Skeletal muscle tissue (tissue), 4 donors: ENCODE results near the gene DNAJC6. TPM values are rescaled to one million over a fixed set of nuclear protein-coding genes. Genes with fewer than 3 reads are reported as not detected.

ENCODE experiments used
- H3K27ac ChIP-seq: one replicate; pipeline ENCODE4 v1.7.0; 2013; ENCODE audit warnings: mild to moderate bottlenecking, low read depth, low read length, inconsistent platforms
- H3K27me3 ChIP-seq, 3 donors: one replicate each; pipeline ENCODE4 v1.7.0; 2013; ENCODE audit warnings: low read length in 3 of 3; ENCODE audit not compliant: control insufficient read depth in 3 of 3, insufficient read depth in 3 of 3
- H3K36me3 ChIP-seq, 3 donors: one replicate each; pipeline ENCODE4 v1.7.0; 2013; ENCODE audit warnings: low read length in 3 of 3; ENCODE audit not compliant: control insufficient read depth in 3 of 3, insufficient read depth in 3 of 3
- H3K4me1 ChIP-seq, 3 donors: one replicate each; pipeline ENCODE4 v1.7.0; 2013; ENCODE audit warnings: low read length in 3 of 3, mild to moderate bottlenecking in 3 of 3; ENCODE audit not compliant: control insufficient read depth in 3 of 3, insufficient read depth in 3 of 3
- H3K4me3 ChIP-seq, 3 donors: one replicate each; pipeline ENCODE4 v1.7.0; 2013; ENCODE audit warnings: low read length in 3 of 3
- H3K9ac ChIP-seq, 3 donors: one replicate each; pipeline ENCODE4 v1.7.0; 2013; ENCODE audit warnings: low read length in 3 of 3, mild to moderate bottlenecking in 3 of 3, moderate library complexity in 2 of 3, low read depth in 1 of 3
- H3K9me3 ChIP-seq, 3 donors: one replicate each; pipeline ENCODE4 v1.7.0; 2013; ENCODE audit warnings: low read length in 3 of 3; ENCODE audit not compliant: control insufficient read depth in 3 of 3
- total RNA-seq: library from RNA; depleted of rRNA; stranded (reverse); fragments of >200 nt; gene quantifications from one replicate; pipeline ENCODE4 v1.2.3, GENCODE V29; 2014
- donor health status: Osteomylitis.

DNAJC6 gene
- total RNA-seq, 1 donor from 2014 or later, result 2.6 TPM

- Histone ChIP-seq H3K9me3 (no peaks in the 10 kb centered on the region), H3K27me3 (no peaks in the 10 kb centered on the region), H3K27ac (no peak overlapping the region), H3K4me1 (no peaks in the 10 kb centered on the region), H3K9ac (no peak overlapping the region), H3K4me3 (no peak overlapping the region), H3K36me3 (no peaks in the 10 kb centered on the region)
These were observed 86.7 kb downstream of the DNAJC6 start for GRCh38 chr1:65395887-65396612.

DNA sequence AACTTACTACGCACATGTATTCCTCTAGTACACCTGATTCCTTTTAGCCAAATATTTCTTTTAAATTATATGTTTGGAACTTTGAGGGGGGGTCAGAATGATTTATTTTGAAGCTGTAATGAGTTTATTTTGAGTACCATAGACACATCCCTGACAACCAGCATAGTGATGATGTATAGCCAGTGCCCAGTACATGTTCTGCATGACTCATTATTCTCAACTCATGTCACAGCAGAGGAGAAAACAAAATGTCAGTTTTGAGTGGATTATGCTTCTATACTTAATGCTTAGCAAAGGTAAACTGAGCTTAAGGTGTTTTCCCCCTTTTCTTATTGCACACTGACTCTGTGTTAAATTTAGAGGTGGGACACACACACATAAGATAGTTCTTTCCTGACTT, 88.7 kb downstream of the DNAJC6 start:
- H3K4me1 ChIP-seq, result no peaks in the 10 kb centered on the region
- H3K36me3 ChIP-seq, result peaks cover 0 to 2% (median 0%) of the 10 kb centered on the region in 3 donors
- H3K9me3 ChIP-seq, result no peaks in the 10 kb centered on the region
- no peak overlapping the region for H3K27ac ChIP-seq
- H3K27me3 ChIP-seq, result no peaks in the 10 kb centered on the region
- H3K4me3 ChIP-seq, result no peak overlapping the region
- H3K9ac ChIP-seq, result no peak overlapping the region

- no peaks in the 10 kb centered on the region for H3K9me3 ChIP-seq
- no peak overlapping the region for H3K27ac ChIP-seq
- H3K36me3 ChIP-seq, result peaks cover 0 to 2% (median 0%) of the 10 kb centered on the region in 3 donors
- no peaks in the 10 kb centered on the region for H3K27me3 ChIP-seq
- H3K9ac ChIP-seq, result no peak overlapping the region
- H3K4me3 ChIP-seq, result no peak overlapping the region
- H3K4me1 ChIP-seq, result no peaks in the 10 kb centered on the region
These were observed 89.7 kb downstream of the DNAJC6 start for GRCh38 chr1:65399003-65399402.

GRCh38 chr1:65401612-65402011, 92.3 kb downstream of the DNAJC6 start:
- Histone ChIP-seq H3K36me3 (peaks cover 0 to 2% (median 0%) of the 10 kb centered on the region in 3 donors), H3K9ac (no peak overlapping the region), H3K4me1 (no peaks in the 10 kb centered on the region), H3K4me3 (no peak overlapping the region), H3K9me3 (no peaks in the 10 kb centered on the region), H3K27ac (no peak overlapping the region), H3K27me3 (no peaks in the 10 kb centered on the region)

GRCh38 chr1:65404941-65405340, 95.6 kb downstream of the DNAJC6 start:
- H3K9ac ChIP-seq, result no peak overlapping the region
- H3K36me3 ChIP-seq, result peaks cover 0 to 6% (median 0%) of the 10 kb centered on the region in 3 donors
- no peaks in the 10 kb centered on the region for H3K9me3 ChIP-seq
- H3K4me1 ChIP-seq, result no peaks in the 10 kb centered on the region
- no peak overlapping the region for H3K27ac ChIP-seq
- H3K27me3 ChIP-seq, result no peaks in the 10 kb centered on the region
- no peak overlapping the region for H3K4me3 ChIP-seq

DNA sequence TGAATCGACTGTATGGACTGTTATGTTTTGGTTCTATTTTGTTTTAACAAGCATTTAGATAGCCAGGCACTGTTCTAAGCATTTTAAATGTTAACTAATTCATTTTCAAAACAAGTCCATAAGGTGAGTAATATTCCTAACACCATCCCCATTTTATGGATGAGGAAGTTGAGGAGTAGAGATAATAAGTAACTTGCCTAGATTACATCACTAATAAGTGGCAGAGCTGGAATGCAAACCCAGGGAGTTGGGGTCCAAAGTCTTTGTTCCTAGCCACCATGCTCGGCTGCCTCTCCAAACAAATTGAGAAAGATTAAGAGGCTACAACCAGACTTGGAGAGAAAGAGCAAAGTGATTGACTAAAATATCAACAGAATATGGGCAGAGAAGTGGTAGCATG, 98.5 kb downstream of the DNAJC6 start:
- H3K27me3 ChIP-seq, result no peaks in the 10 kb centered on the region
- H3K4me1 ChIP-seq, result no peaks in the 10 kb centered on the region
- H3K4me3 ChIP-seq, result no peak overlapping the region
- H3K27ac ChIP-seq, result no peak overlapping the region
- H3K36me3 ChIP-seq, result peaks cover 0 to 4% (median 0%) of the 10 kb centered on the region in 3 donors
- no peak overlapping the region for H3K9ac ChIP-seq
- H3K9me3 ChIP-seq, result no peaks in the 10 kb centered on the region

GRCh38 chr1:65409314-65409713, 100.0 kb downstream of the DNAJC6 start:
- no peak overlapping the region for H3K4me3 ChIP-seq
- H3K36me3 ChIP-seq, result peaks cover 0 to 4% (median 0%) of the 10 kb centered on the region in 3 donors
- no peaks in the 10 kb centered on the region for H3K27me3 ChIP-seq
- no peak overlapping the region for H3K9ac ChIP-seq
- H3K27ac ChIP-seq, result no peak overlapping the region
- no peaks in the 10 kb centered on the region for H3K9me3 ChIP-seq
- no peaks in the 10 kb centered on the region for H3K4me1 ChIP-seq

DNA sequence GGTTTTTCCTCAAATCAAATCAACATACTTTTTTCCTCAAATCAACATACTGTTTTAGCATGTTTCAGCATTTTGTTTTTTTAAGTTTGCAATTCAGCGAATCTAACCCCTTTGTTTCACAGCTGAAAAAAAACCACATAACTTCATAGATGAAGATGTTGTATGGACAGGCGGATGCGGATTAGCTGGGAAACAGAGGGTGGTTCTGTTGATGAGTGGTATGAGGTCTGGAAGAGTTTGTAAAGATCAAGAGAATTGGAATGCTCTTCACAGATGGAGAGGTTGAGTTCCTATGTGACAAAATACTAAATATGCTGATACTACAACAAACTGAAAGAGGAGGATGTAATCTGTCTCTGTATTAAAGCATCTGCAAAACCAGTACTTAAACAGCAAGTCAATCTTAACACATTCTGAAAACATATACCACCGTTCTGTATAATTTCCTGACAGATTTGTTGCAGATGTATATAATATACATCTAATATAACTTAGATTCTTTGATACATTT, 100.5 kb downstream of the DNAJC6 start:
- no peak overlapping the region for H3K4me3 ChIP-seq
- H3K4me1 ChIP-seq, result no peaks in the 10 kb centered on the region
- H3K9ac ChIP-seq, result no peak overlapping the region
- H3K9me3 ChIP-seq, result no peaks in the 10 kb centered on the region
- no peak overlapping the region for H3K27ac ChIP-seq
- no peaks in the 10 kb centered on the region for H3K27me3 ChIP-seq
- peaks cover 0 to 4% (median 0%) of the 10 kb centered on the region in 3 donors for H3K36me3 ChIP-seq

- no peak overlapping the region for H3K4me3 ChIP-seq
- H3K27ac ChIP-seq, result no peak overlapping the region
- no peak overlapping the region for H3K9ac ChIP-seq
- no peaks in the 10 kb centered on the region for H3K27me3 ChIP-seq
- H3K9me3 ChIP-seq, result no peaks in the 10 kb centered on the region
- peaks cover 0 to 4% (median 0%) of the 10 kb centered on the region in 3 donors for H3K36me3 ChIP-seq
- no peaks in the 10 kb centered on the region for H3K4me1 ChIP-seq
These were observed 103.1 kb downstream of the DNAJC6 start for GRCh38 chr1:65412256-65412983.

GRCh38 chr1:65412984-65413375, 103.6 kb downstream of the DNAJC6 start:
- Histone ChIP-seq H3K4me1 (no peaks in the 10 kb centered on the region), H3K9ac (no peak overlapping the region), H3K4me3 (no peak overlapping the region), H3K9me3 (no peaks in the 10 kb centered on the region), H3K27me3 (no peaks in the 10 kb centered on the region), H3K36me3 (peaks cover 0 to 4% (median 0%) of the 10 kb centered on the region in 3 donors), H3K27ac (no peak overlapping the region)
